IMR-90 (cell line): ENCODE results near the gene ACOX2.
A peak's percentile ranks its signal among the peaks of the same experiment; 100 is the strongest.

ENCODE experiments used
- CEBPB ChIP-seq: IDR thresholded peaks from 2 replicates; pipeline ENCODE4 v1.6.1; 2012; ENCODE audit warnings: low read depth, low read length, improper control_type of control experiment
- POLR2A ChIP-seq: IDR thresholded peaks from 2 replicates; pipeline ENCODE4 v1.6.1; 2012; ENCODE audit warnings: mild to moderate bottlenecking, low read depth, low read length
- RAD21 ChIP-seq: IDR thresholded peaks from 2 replicates; pipeline ENCODE4 v1.6.1; 2012; ENCODE audit warnings: low read length, improper control_type of control experiment
- SMC3 ChIP-seq: fragments of 150-350 bp; IDR thresholded peaks from 2 replicates; pipeline ENCODE4 v1.6.1; 2016; ENCODE audit warnings: low read depth, mild to moderate bottlenecking, antibody characterized with exemption, low read length, moderate library complexity
- TF ChIP-seq, protein P1 (sequence below): conservative IDR thresholded peaks from 2 replicates; pipeline ENCODE4 v1.5.1; 2012; ENCODE audit warnings: mild to moderate bottlenecking, low read depth, low read length, improper control_type of control experiment

DNA sequence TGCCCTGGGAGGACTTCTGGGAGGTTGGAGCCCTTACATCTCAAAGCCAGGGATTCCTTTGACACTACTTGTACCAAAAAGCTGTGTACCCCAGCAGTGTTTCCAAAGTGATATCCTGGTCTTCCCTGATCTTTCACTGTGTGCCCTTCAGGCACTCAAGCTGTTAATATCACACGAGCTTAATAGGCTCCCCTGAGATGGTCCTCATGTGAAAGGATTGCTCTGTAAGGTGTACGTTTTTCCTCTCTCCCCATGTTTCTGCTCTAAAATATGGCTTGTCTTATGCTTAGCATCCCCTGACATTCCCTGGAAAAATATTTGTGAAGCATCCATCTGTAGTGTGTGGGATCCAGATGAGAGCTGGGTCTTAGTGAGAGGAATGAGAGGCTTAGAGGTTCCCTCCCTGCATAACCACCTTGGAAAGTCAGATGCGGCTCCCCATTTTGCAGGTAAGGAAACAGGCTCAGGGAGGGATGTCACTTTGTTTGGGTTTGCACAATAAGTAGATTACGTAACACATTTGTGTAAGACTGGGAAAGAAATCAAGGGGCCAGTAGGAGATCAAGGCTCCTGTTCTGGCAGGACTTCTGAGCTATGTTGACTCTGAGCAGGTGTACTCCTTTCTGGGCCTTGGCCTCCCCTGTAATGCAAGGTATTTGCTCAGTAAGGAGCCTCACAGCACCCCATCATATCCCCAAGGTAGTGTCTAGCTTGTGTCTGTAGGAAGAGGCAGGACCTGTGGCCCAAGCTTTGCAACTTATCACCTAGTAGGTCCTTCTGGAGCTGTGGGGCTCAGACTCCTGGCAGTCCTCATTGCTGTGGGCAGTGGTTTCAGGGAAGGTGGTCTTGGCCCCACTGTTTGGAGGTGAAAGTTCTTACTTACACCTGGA is 667 bp upstream of the ACOX2 start:
- TF ChIP-seq POLR2A (no peak), CEBPB (peak; percentile 86), RAD21 (no peak), SMC3 (no peak)
- TF ChIP-seq, protein P1, sequence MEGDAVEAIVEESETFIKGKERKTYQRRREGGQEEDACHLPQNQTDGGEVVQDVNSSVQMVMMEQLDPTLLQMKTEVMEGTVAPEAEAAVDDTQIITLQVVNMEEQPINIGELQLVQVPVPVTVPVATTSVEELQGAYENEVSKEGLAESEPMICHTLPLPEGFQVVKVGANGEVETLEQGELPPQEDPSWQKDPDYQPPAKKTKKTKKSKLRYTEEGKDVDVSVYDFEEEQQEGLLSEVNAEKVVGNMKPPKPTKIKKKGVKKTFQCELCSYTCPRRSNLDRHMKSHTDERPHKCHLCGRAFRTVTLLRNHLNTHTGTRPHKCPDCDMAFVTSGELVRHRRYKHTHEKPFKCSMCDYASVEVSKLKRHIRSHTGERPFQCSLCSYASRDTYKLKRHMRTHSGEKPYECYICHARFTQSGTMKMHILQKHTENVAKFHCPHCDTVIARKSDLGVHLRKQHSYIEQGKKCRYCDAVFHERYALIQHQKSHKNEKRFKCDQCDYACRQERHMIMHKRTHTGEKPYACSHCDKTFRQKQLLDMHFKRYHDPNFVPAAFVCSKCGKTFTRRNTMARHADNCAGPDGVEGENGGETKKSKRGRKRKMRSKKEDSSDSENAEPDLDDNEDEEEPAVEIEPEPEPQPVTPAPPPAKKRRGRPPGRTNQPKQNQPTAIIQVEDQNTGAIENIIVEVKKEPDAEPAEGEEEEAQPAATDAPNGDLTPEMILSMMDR = no peak
